ENCODE results near the gene PRKG1.

The PRKG1 gene

DNA sequence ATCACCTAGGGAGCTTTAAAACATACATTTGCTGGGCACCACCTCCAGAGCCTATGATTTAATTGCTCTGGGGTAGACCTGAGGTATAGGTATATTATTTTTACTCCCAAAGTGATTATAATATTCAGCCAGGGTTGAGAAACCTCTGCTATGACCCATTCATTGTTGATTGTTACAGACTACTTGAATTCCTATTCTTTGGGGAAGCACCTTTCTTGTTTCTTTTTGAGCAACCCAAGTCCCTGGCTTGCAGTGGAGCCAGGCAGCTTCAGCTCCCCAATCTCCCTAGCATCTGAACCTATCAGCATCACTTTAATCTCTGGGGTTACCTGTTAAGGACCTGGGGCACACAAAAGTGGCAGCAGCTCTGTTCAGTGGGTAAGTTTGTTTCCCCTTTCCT, 8.6 kb downstream of the PRKG1 start:
- TF ChIP-seq, protein P1, sequence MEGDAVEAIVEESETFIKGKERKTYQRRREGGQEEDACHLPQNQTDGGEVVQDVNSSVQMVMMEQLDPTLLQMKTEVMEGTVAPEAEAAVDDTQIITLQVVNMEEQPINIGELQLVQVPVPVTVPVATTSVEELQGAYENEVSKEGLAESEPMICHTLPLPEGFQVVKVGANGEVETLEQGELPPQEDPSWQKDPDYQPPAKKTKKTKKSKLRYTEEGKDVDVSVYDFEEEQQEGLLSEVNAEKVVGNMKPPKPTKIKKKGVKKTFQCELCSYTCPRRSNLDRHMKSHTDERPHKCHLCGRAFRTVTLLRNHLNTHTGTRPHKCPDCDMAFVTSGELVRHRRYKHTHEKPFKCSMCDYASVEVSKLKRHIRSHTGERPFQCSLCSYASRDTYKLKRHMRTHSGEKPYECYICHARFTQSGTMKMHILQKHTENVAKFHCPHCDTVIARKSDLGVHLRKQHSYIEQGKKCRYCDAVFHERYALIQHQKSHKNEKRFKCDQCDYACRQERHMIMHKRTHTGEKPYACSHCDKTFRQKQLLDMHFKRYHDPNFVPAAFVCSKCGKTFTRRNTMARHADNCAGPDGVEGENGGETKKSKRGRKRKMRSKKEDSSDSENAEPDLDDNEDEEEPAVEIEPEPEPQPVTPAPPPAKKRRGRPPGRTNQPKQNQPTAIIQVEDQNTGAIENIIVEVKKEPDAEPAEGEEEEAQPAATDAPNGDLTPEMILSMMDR (IDR thresholded peaks at IDR 0.05; ENCODE audit: insufficient read depth, low read depth, low read length, missing control alignments): no peak
- H3K4me3 ChIP-seq (ENCODE audit: low read depth, low read length): no peak overlapping the region
- DNase-seq (ENCODE audit: low read depth): no peak

DNA sequence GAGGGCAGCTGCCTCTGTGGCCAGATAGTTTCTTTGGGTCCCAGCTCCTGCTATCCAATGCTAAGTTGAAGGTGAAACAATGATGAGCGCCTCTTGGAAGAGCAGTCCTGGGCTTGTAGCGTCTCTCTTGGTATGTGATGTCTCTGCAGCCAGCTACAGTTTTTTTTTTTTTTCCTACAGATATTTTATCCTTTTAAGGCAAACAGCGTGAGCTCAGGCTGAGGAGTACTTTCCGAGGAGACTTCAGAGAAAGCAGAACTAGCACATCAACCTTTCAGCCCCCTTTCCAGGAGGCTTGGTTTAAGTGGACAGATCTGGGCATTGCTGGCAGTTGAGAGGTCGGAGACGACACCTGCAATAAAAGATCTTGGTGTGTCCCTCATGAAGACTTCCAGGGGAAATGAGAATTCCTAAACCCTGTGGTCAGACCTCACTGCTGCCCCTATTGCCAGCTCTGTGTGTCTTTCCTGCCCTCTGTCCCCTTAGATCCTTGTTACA, 9.1 kb downstream of the PRKG1 start:
- TF ChIP-seq, protein P1 (IDR thresholded peaks at IDR 0.05; ENCODE audit: insufficient read depth, low read depth, low read length, missing control alignments): no peak
- DNase-seq (ENCODE audit: low read depth): no peak
- H3K4me3 ChIP-seq (ENCODE audit: low read depth, low read length): no peak overlapping the region

DNA sequence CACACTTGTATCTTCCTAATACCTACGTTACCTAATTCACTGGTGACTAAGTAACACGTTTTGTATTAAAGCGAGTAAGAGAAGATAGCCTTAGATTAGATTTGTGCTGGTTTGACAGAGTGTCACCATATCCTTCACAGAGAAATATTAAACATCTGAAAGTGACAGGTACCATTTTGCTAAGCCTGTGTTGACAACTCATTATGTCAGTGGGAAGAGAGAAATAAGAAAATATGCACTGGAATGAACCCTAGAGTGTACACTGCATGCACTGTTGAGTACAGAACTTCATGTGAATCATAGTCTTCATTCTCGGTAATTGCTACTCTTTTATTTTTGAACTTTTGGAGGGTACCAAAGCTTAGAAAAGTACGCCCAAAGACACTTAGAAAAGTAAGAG, 10.9 kb downstream of the PRKG1 start:
- no peak for DNase-seq (ENCODE audit: low read depth)
- TF ChIP-seq, protein P1 (IDR thresholded peaks at IDR 0.05; ENCODE audit: insufficient read depth, low read depth, low read length, missing control alignments): no peak
- H3K4me3 ChIP-seq (ENCODE audit: low read depth, low read length): no peak overlapping the region

DNA sequence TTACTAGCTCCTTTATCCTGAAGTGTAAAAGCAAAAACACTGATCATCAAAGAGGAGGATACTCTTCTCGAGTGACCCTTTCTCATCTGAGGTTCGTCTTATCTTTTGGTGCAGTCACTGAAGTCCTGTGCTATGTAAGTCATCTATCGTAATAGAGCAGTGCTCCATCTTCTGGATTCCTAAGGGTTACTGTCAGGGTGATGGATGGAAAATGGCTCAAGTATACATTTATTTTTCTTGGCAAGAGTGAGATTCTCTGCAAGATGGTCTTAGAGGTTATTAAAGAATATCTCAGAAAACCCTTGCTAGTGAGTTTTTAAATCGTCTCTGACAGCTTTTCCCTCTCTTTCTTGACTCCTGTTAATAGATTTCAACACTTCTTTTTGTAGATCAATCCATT, 12.4 kb downstream of the PRKG1 start:
- TF ChIP-seq, protein P1 (IDR thresholded peaks at IDR 0.05; ENCODE audit: insufficient read depth, low read depth, low read length, missing control alignments): no peak
- DNase-seq (ENCODE audit: low read depth): no peak
- no peak overlapping the region for H3K4me3 ChIP-seq (ENCODE audit: low read depth, low read length)

DNA sequence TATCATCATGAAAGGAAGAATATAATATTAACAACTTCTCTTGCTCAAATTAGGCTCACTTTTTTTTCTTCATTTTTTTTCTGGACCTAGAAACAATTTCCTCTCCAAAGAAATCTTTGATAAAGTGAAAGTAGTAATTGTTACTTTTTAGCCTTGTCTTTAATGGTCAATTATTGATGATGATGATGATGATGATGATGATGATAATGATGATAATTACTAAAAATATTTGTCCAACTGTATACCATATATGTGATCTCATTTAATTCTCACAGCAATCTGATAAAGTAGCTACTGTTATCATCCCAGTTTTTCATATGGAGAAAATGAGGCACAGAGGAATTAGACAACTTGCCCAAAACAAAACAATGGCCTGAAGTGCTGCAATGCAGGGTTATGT, 12.8 kb downstream of the PRKG1 start:
- no peak overlapping the region for H3K4me3 ChIP-seq (ENCODE audit: low read depth, low read length)
- TF ChIP-seq, protein P1 (IDR thresholded peaks at IDR 0.05; ENCODE audit: insufficient read depth, low read depth, low read length, missing control alignments): no peak
- DNase-seq (ENCODE audit: low read depth): no peak

DNA sequence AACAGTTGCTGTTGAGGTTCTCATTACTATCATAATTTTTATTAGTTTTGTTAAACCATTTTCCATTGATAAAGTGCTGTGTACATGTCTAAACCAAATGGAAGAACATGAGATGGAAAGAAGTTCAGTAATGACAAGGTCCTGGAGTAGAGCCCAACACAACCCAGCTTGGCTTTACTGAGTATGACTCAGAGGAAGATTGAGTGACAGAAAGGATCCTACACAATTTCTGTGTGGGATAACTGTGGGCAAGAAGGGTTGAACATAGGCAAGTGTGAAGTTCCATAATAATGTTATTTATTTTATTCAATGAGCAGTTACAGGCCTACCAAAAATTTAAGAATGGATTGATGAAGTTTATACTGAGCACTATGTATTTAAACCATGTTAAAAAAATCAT, 15.9 kb downstream of the PRKG1 start:
- DNase-seq (ENCODE audit: low read depth): no peak
- no peak overlapping the region for H3K4me3 ChIP-seq (ENCODE audit: low read depth, low read length)
- TF ChIP-seq, protein P1 (IDR thresholded peaks at IDR 0.05; ENCODE audit: insufficient read depth, low read depth, low read length, missing control alignments): no peak

DNA sequence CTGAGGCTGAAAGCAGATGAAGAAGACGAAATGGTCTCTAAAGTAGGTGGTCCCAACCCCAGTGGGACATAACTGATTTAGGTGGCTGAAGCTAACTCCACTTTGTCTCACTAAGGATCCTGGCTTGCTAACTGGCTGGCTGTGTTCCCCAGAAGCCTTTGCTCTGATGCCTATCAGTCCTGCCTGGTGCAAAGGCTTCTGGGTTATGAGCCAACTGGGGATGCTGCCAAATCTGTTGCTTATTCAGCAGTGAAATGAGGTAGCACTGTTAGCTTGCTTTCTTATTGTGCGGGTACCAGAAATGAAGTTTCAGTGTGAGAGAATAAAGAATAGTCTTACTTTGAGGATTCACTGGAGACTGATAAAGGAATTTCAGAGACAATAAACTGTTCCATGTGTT, 18.1 kb downstream of the PRKG1 start:
- DNase-seq (ENCODE audit: low read depth): no peak
- H3K4me3 ChIP-seq (ENCODE audit: low read depth, low read length): no peak overlapping the region
- TF ChIP-seq, protein P1 (IDR thresholded peaks at IDR 0.05; ENCODE audit: insufficient read depth, low read depth, low read length, missing control alignments): no peak
